GM12878 (cell line): Measurements from ENCODE around the gene FN1. TPM values are rescaled to one million over a fixed set of nuclear protein-coding genes. Genes with fewer than 3 reads are reported as not detected.

Experiments
- ATAC-seq: fragments of 200-7000 bp; cut with Tn5 transposase; 3 replicates; pipeline ENCODE4 v1.9.1; 2020; ENCODE audit warnings: mild to moderate bottlenecking, moderate library complexity
- BruUV-seq: library from RNA; stranded (reverse); fragments of 400-500 nt; replicated peaks from 2 replicates; lab custom pipeline; 2021; lab: Mats Ljungman, UMichigan
- CTCF ChIA-PET: fragments of 300-600 bp; sonication (Branson Sonifier 250); formaldehyde crosslinking; extraction: SDS; loops from one replicate; lab custom pipeline; 2021; ENCODE audit warnings: inconsistent platforms; lab: Yijun Ruan, JAX
- POLR2A ChIA-PET: fragments of 350-600 bp; formaldehyde crosslinking; extraction: SDS; loops from one replicate; lab custom pipeline; 2021; ENCODE audit warnings: inconsistent platforms; lab: Charles Lee
- RAD21 ChIA-PET: fragments of 300-600 bp; sonication (Branson Sonifier 250); formaldehyde crosslinking; loops from one replicate; lab custom pipeline; 2023; ENCODE audit warnings: antibody characterized with exemption; ENCODE audit not compliant: unreplicated experiment; lab: Charles Lee
- SMC1A ChIA-PET: fragments of 300-600 bp; sonication (Branson Sonifier 250); formaldehyde crosslinking; loops from one replicate; lab custom pipeline; 2023; ENCODE audit not compliant: unreplicated experiment, uncharacterized antibody; lab: Charles Lee
- DNase-seq: peaks from one replicate; pipeline ENCODE4 v3.0.0-alpha.2; 2011; ENCODE audit warnings: low read depth, low spot score
- FAIRE-seq: peaks from 3 replicates; lab custom pipeline; 2011; peaks lifted over from hg19 to GRCh38; lab: Jason Lieb, UNC
- H2AFZ ChIP-seq: 2 replicates; pipeline ENCODE4 v1.6.0; 2011; ENCODE audit warnings: low read depth, low read length, control low read depth; ENCODE audit not compliant: control insufficient read depth
- H3K27ac ChIP-seq: 2 replicates; pipeline ENCODE4 v1.5.1; 2011; ENCODE audit warnings: control low read depth; ENCODE audit not compliant: control insufficient read depth, insufficient read depth
- H3K27me3 ChIP-seq, 2 experiments: replicated peaks in 1 of 2; 2 replicates each; pipeline versions ENCODE4 v1.6.0 to v1.6.1; 2011; ENCODE audit warnings: low read length in 1 of 2; ENCODE audit not compliant: control insufficient read depth in 2 of 2, insufficient read depth in 2 of 2
- H3K36me3 ChIP-seq, 2 experiments: 2 replicates each; pipeline ENCODE4 v1.5.1; 2011; ENCODE audit warnings: low read length in 1 of 2; ENCODE audit not compliant: control insufficient read depth in 2 of 2, insufficient read depth in 2 of 2
- H3K4me1 ChIP-seq: 2 replicates; pipeline ENCODE4 v1.6.1; 2011; ENCODE audit warnings: mild to moderate bottlenecking, low read length, moderate library complexity, mixed read lengths; ENCODE audit not compliant: control insufficient read depth, insufficient read depth
- H3K4me2 ChIP-seq: 2 replicates; pipeline ENCODE4 v1.6.0; 2011; ENCODE audit warnings: control low read depth; ENCODE audit not compliant: control insufficient read depth, insufficient read depth
- H3K4me3 ChIP-seq: fragments of 200-600 bp; sonication (generic); 2 replicates; pipeline ENCODE4 v1.5.1; 2016
- H3K79me2 ChIP-seq: 2 replicates; pipeline ENCODE4 v1.6.0; 2011; ENCODE audit warnings: low read length; ENCODE audit not compliant: control insufficient read depth, insufficient read depth
- H3K9ac ChIP-seq: 2 replicates; pipeline ENCODE4 v1.8.0; 2011; ENCODE audit warnings: low read length, control low read depth, mixed read lengths; ENCODE audit not compliant: control insufficient read depth, insufficient read depth
- H3K9me3 ChIP-seq: replicated peaks from 3 replicates; pipeline ENCODE4 v1.5.1; 2011; ENCODE audit warnings: mild to moderate bottlenecking, low read length; ENCODE audit not compliant: control insufficient read depth, insufficient read depth
- H4K20me1 ChIP-seq: 2 replicates; pipeline ENCODE4 v1.6.0; 2011; ENCODE audit not compliant: control insufficient read depth, insufficient read depth
- ATF3 ChIP-seq: IDR thresholded peaks from 2 replicates; pipeline ENCODE4 v1.6.1; 2011; ENCODE audit warnings: low read depth, mild to moderate bottlenecking, low read length, moderate library complexity, borderline replicate concordance; ENCODE audit errors: extremely low read depth
- BRCA1 ChIP-seq: IDR thresholded peaks from 2 replicates; pipeline ENCODE4 v1.6.1; 2011; ENCODE audit warnings: low read depth, low read length, improper control_type of control experiment
- CBX5 ChIP-seq: sonication (generic); IDR thresholded peaks from 2 replicates; pipeline ENCODE4 v1.6.1; 2016; ENCODE audit warnings: low read depth, moderate library complexity, mild to moderate bottlenecking, inconsistent platforms
- ETV6 ChIP-seq, 2 experiments: fragments of 450-650 bp in 1 of 2; IDR thresholded peaks in 1 of 2; conservative IDR thresholded peaks in 1 of 2; 2 replicates each; pipeline ENCODE4 v1.6.1; 2014; ENCODE audit warnings: antibody characterized with exemption in 1 of 2, borderline replicate concordance in 1 of 2, low read depth in 1 of 2, mild to moderate bottlenecking in 1 of 2, moderate library complexity in 1 of 2
- FOXM1 ChIP-seq: IDR thresholded peaks from 2 replicates; pipeline ENCODE4 v1.6.1; 2012; ENCODE audit warnings: low read depth, mild to moderate bottlenecking, inconsistent platforms, low read length, moderate library complexity
- MXI1 ChIP-seq: fragments of 150-350 bp; IDR thresholded peaks from 2 replicates; pipeline ENCODE4 v1.6.1; 2011; ENCODE audit warnings: low read depth, mild to moderate bottlenecking, inconsistent platforms, low read length, improper control_type of control experiment
- NR2C1 ChIP-seq: fragments of 450-650 bp; IDR thresholded peaks from 2 replicates; pipeline ENCODE4 v1.6.1; 2017; ENCODE audit warnings: antibody characterized with exemption, mild to moderate bottlenecking, moderate library complexity
- NR2F1 ChIP-seq: fragments of 450-650 bp; conservative IDR thresholded peaks from 2 replicates; pipeline ENCODE4 v1.6.1; 2017; ENCODE audit warnings: mild to moderate bottlenecking
- POLR2A ChIP-seq: IDR thresholded peaks from 2 replicates; pipeline ENCODE4 v1.6.1; 2011; ENCODE audit warnings: low read depth, mild to moderate bottlenecking, low read length
- PRDM15 ChIP-seq: fragments of 450-650 bp; formaldehyde crosslinking; IDR thresholded peaks from 2 replicates; pipeline ENCODE4 v1.4.0; 2020; ENCODE audit warnings: mild to moderate bottlenecking, moderate library complexity
- SIN3A ChIP-seq: IDR thresholded peaks from 2 replicates; pipeline ENCODE4 v1.6.1; 2012; ENCODE audit warnings: low read depth, low read length, improper control_type of control experiment
- SREBF2 ChIP-seq: IDR thresholded peaks from 2 replicates; pipeline ENCODE4 v1.6.1; 2012; ENCODE audit warnings: mild to moderate bottlenecking, low read length
- TCF3 ChIP-seq: IDR thresholded peaks from 2 replicates; pipeline ENCODE4 v1.6.1; 2012; ENCODE audit warnings: low read depth, mild to moderate bottlenecking, low read length, borderline replicate concordance; ENCODE audit not compliant: insufficient read depth
- ZBED1 ChIP-seq: IDR thresholded peaks from 2 replicates; pipeline ENCODE4 v1.6.1; 2016; ENCODE audit warnings: borderline replicate concordance
- WGBS: methylation state at CpG from one replicate; pipeline ENCODE4 v1.1.6; 2016; ENCODE audit warnings: low lambda C conversion rate; ENCODE audit not compliant: insufficient replicate concordance, insufficient coverage; ENCODE audit errors: missing lambda C conversion rate; 5-methylcytosine and 5-hydroxymethylcytosine counted together
- in situ Hi-C: fragments of 300-500 bp; cut with MboI; formaldehyde crosslinking; loops from 9 replicates; pipeline ENCODE4 v1.14.3; 2018; ENCODE audit warnings: mixed read lengths
- intact Hi-C: fragments of 100-400 bp; cut with micrococcal nuclease; formaldehyde crosslinking; loops from one replicate; pipeline ENCODE4 v1.14.2; 2022; ENCODE audit not compliant: unreplicated experiment
- polyA plus RNA-seq, 11 experiments: library from polyadenylated mRNA; depleted of rRNA in 4 of 11; unstranded in 6 of 11; stranded (reverse) in 5 of 11; fragments of >200 nt; fragmentation: Nextera tagmentation in 4 of 11; fragmentation: Illumina TruSeq in 1 of 11; extraction: Ambion mirVana in 4 of 11; extraction: Trizol in 1 of 11; gene quantifications; 1 replicate in 1 of 11; 2 replicates in 10 of 11; pipeline versions ENCODE4 v1.2.1 to v1.2.3, GENCODE V29; 2011 to 2016; ENCODE audit warnings: inconsistent platforms in 2 of 11, missing spikeins in 2 of 11, low read depth in 1 of 11
- total RNA-seq, 4 experiments: library from RNA; depleted of rRNA in 3 of 4; stranded (reverse); fragments of >200 nt in 3 of 4; fragmentation: Illumina TruSeq in 1 of 4; extraction: Trizol in 1 of 4; gene quantifications; 2 replicates each; pipeline versions ENCODE4 v1.2.1 to v1.2.3, GENCODE V29; 2013 to 2021

The FN1 gene
- total and polyA plus RNA-seq, 10 of the 15 experiments (the other 5 are each of a cell fraction or from before 2014, with no cell fraction given), result 0.60 to 9.4 (median 1.5) TPM

GRCh38 chr2:215320679-215321078, 115.2 kb downstream of the FN1 start:
- WGBS, result 98% methylated on average over 7 of the region's 7 CpGs
- FAIRE-seq (no peak), DNase-seq (no peak), ATAC-seq (no peak)
- Histone ChIP-seq H2AFZ (no peak overlapping the region), H3K4me2 (no peak overlapping the region), H3K9me3 (peaks cover 2% of the 10 kb centered on the region), H3K9ac (no peak overlapping the region), H3K4me3 (no peak overlapping the region), H3K27ac (no peak overlapping the region), H3K36me3 (peaks cover 0 to 28% of the 10 kb centered on the region in 2 experiments; a peak in 3 of 4 replicates), H4K20me1 (no peaks in the 10 kb centered on the region), H3K4me1 (peaks cover 4% of the 10 kb centered on the region), H3K79me2 (peaks cover 42% of the 10 kb centered on the region), H3K27me3 (no peaks in the 10 kb centered on the region)
- CTCF ChIA-PET, result interaction anchor here (0.6 kb wide), 1 partner anchor 500 kb away, joined by 4 read pairs; no protein-coding TSS in a partner anchor
- intact Hi-C loops, result no loop called here
- BruUV-seq, result no TSS peak
- no peak for TF ChIP-seq FOXM1
- TF ChIP-seq CBX5, result no peak
- no peak for TF ChIP-seq SIN3A
- POLR2A ChIA-PET, result no interaction called here
- RAD21 ChIA-PET, result no interaction called here
- SMC1A ChIA-PET, result interaction anchor here (1.4 to 1.6 kb wide), 3 partner anchors 9 to 609 kb away, joined by 3 to 10 read pairs (median 3); partner anchors contain the start of gene ATIC
- in situ Hi-C loops, result no loop called here

GRCh38 chr2:215320102-215320501, 115.8 kb downstream of the FN1 start:
- POLR2A ChIA-PET, result no interaction called here
- Histone ChIP-seq H3K27me3 (no peaks in the 10 kb centered on the region), H4K20me1 (no peaks in the 10 kb centered on the region), H3K9me3 (peaks cover 2% of the 10 kb centered on the region), H3K79me2 (peaks cover 47% of the 10 kb centered on the region), H3K9ac (no peak overlapping the region), H2AFZ (no peak overlapping the region), H3K36me3 (peaks cover 0 to 28% of the 10 kb centered on the region in 2 experiments; a peak in 3 of 4 replicates), H3K4me3 (no peak overlapping the region), H3K4me1 (peaks cover 4% of the 10 kb centered on the region), H3K27ac (no peak overlapping the region), H3K4me2 (no peak overlapping the region)
- ATAC-seq (no peak), DNase-seq (no peak), FAIRE-seq (no peak)
- in situ Hi-C loops (no loop called here), intact Hi-C loops (no loop called here)
- RAD21 ChIA-PET, result no interaction called here
- SMC1A ChIA-PET, result interaction anchor here (1.0 to 1.6 kb wide), 4 partner anchors 8 to 612 kb away, joined by 3 to 10 read pairs (median 3); partner anchors contain the start of gene ATIC
- 67% methylated on average over 3 of the region's 3 CpGs for WGBS
- no TSS peak for BruUV-seq
- CTCF ChIA-PET, result interaction anchor here (0.6 to 1.0 kb wide), 2 partner anchors 499 to 551 kb away, joined by 3 to 4 read pairs; no protein-coding TSS in a partner anchor
- no peak for TF ChIP-seq TCF3
- no peak for TF ChIP-seq NR2F1
- TF ChIP-seq PRDM15 (CRISPR knock-in tag), result no peak
- no peak for TF ChIP-seq MXI1
- no peak for TF ChIP-seq ETV6 (conservative IDR thresholded peaks at IDR 0.05 in 1 of 2, IDR thresholded peaks at IDR 0.05 in 1 of 2; ENCODE audit: borderline replicate concordance in 1 of 2, low read depth in 1 of 2)
- no peak for TF ChIP-seq POLR2A
- no peak for TF ChIP-seq SREBF2
- TF ChIP-seq ATF3, result no peak
- TF ChIP-seq NR2C1, result no peak
- no peak for TF ChIP-seq ZBED1
- no peak for TF ChIP-seq BRCA1
